HEK293 (cell line): ENCODE measurements around the gene HGF.

Source experiments
- YY1 ChIP-seq: fragments of 450-650 bp; formaldehyde crosslinking; IDR thresholded peaks from 2 replicates; pipeline ENCODE4 v1.5.1; 2018; ENCODE audit warnings: missing biosample characterization, missing genetic modification characterization
- ZBTB1 ChIP-seq: fragments of 450-650 bp; formaldehyde crosslinking; IDR thresholded peaks from 2 replicates; pipeline ENCODE4 v1.5.1; 2016; ENCODE audit warnings: missing biosample characterization, missing genetic modification characterization
- ZNF133 ChIP-seq: fragments of 450-650 bp; formaldehyde crosslinking; IDR thresholded peaks from 2 replicates; pipeline ENCODE4 v1.5.1; 2016; ENCODE audit warnings: missing biosample characterization, missing genetic modification characterization
- ZNF239 ChIP-seq: fragments of 450-650 bp; formaldehyde crosslinking; IDR thresholded peaks from 2 replicates; pipeline ENCODE4 v1.5.1; 2016; ENCODE audit warnings: missing biosample characterization, missing genetic modification characterization
- ZNF292 ChIP-seq: fragments of 450-650 bp; formaldehyde crosslinking; IDR thresholded peaks from 2 replicates; pipeline ENCODE4 v1.5.1; 2016; ENCODE audit warnings: low read depth, missing biosample characterization, missing genetic modification characterization, borderline replicate concordance
- ZNF423 ChIP-seq: fragments of 450-650 bp; formaldehyde crosslinking; IDR thresholded peaks from 2 replicates; pipeline ENCODE4 v1.5.1; 2016; ENCODE audit warnings: missing biosample characterization, missing genetic modification characterization
- ZNF624 ChIP-seq: fragments of 450-650 bp; formaldehyde crosslinking; IDR thresholded peaks from 2 replicates; pipeline ENCODE4 v1.5.1; 2017; ENCODE audit warnings: missing biosample characterization, missing genetic modification characterization
- ZNF747 ChIP-seq: fragments of 450-650 bp; formaldehyde crosslinking; IDR thresholded peaks from 2 replicates; pipeline ENCODE4 v1.5.1; 2016; ENCODE audit warnings: missing biosample characterization, missing genetic modification characterization
- TF ChIP-seq, protein P1 (sequence below): fragments of 450-650 bp; formaldehyde crosslinking; IDR thresholded peaks from 2 replicates; pipeline ENCODE4 v1.5.1; 2016; ENCODE audit warnings: missing biosample characterization, missing genetic modification characterization

DNA sequence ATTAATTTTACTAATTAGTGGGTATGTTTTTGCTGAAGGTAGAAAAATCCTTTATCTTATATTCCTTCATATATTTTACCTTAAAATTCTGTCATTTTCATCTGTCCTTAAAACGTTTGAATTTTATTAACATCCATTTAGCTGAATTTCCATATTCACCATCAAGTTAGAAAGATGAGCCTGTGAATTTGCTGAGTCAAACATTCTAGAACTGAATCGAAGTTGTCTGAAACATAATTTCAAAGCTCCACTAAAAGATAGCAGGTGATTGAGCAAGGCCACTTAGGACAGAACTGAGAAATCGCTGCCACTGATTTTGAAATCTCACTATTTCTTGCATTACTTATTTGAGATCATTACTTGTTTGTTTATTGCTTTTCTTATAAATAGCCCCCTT lies 17.5 kb downstream of the HGF start:
- TF ChIP-seq, protein P1, sequence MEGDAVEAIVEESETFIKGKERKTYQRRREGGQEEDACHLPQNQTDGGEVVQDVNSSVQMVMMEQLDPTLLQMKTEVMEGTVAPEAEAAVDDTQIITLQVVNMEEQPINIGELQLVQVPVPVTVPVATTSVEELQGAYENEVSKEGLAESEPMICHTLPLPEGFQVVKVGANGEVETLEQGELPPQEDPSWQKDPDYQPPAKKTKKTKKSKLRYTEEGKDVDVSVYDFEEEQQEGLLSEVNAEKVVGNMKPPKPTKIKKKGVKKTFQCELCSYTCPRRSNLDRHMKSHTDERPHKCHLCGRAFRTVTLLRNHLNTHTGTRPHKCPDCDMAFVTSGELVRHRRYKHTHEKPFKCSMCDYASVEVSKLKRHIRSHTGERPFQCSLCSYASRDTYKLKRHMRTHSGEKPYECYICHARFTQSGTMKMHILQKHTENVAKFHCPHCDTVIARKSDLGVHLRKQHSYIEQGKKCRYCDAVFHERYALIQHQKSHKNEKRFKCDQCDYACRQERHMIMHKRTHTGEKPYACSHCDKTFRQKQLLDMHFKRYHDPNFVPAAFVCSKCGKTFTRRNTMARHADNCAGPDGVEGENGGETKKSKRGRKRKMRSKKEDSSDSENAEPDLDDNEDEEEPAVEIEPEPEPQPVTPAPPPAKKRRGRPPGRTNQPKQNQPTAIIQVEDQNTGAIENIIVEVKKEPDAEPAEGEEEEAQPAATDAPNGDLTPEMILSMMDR (tag by site-specific recombination): no peak
- no peak for TF ChIP-seq ZNF133 (tag by site-specific recombination)
- no peak for TF ChIP-seq ZNF747
- TF ChIP-seq ZNF292 (tag by site-specific recombination): no peak
- no peak for TF ChIP-seq YY1 (tag by site-specific recombination)
- no peak for TF ChIP-seq ZNF239 (tag by site-specific recombination)
- TF ChIP-seq ZBTB1 (tag by site-specific recombination): no peak
- TF ChIP-seq ZNF423 (tag by site-specific recombination): no peak
- TF ChIP-seq ZNF624 (tag by site-specific recombination): no peak
